Memory B cell (primary cell): ENCODE results near the gene MAD1L1.
A peak's percentile ranks its signal among the peaks of the same experiment; 100 is the strongest.
"Not testable (repeated sequence)": the region's sequence is repeated elsewhere in the genome, so short reads cannot be mapped to it uniquely, and the experiment has no call there.

ENCODE experiments used
- ATAC-seq: fragments of 150-1000 bp; cut with Tn5 transposase; 2 replicates; pipeline ENCODE4 v1.10.0; 2021; ENCODE audit warnings: low read depth, mild to moderate bottlenecking, moderate library complexity
- DNase-seq, 2 donors: peaks; one replicate each; pipeline ENCODE4 v3.0.0; 2022; ENCODE audit warnings: low spot score in 2 of 2
- H3K27ac Mint-ChIP-seq: one replicate; pipeline ENCODE4 v1.8.0; 2022; ENCODE audit warnings: mild to moderate bottlenecking, moderate library complexity, mixed read lengths
- H3K27me3 Mint-ChIP-seq: one replicate; pipeline ENCODE4 v1.8.0; 2022; ENCODE audit warnings: mixed read lengths
- H3K36me3 Mint-ChIP-seq: one replicate; pipeline ENCODE4 v1.8.0; 2022; ENCODE audit warnings: mild to moderate bottlenecking, mixed read lengths
- H3K4me1 Mint-ChIP-seq: one replicate; pipeline ENCODE4 v1.8.0; 2022; ENCODE audit warnings: mixed read lengths
- H3K4me3 Mint-ChIP-seq: one replicate; pipeline ENCODE4 v1.8.0; 2022; ENCODE audit warnings: mild to moderate bottlenecking, moderate library complexity, mixed read lengths
- H3K9me3 Mint-ChIP-seq: one replicate; pipeline ENCODE4 v1.8.0; 2022; ENCODE audit warnings: mixed read lengths

Gene MAD1L1

DNA sequence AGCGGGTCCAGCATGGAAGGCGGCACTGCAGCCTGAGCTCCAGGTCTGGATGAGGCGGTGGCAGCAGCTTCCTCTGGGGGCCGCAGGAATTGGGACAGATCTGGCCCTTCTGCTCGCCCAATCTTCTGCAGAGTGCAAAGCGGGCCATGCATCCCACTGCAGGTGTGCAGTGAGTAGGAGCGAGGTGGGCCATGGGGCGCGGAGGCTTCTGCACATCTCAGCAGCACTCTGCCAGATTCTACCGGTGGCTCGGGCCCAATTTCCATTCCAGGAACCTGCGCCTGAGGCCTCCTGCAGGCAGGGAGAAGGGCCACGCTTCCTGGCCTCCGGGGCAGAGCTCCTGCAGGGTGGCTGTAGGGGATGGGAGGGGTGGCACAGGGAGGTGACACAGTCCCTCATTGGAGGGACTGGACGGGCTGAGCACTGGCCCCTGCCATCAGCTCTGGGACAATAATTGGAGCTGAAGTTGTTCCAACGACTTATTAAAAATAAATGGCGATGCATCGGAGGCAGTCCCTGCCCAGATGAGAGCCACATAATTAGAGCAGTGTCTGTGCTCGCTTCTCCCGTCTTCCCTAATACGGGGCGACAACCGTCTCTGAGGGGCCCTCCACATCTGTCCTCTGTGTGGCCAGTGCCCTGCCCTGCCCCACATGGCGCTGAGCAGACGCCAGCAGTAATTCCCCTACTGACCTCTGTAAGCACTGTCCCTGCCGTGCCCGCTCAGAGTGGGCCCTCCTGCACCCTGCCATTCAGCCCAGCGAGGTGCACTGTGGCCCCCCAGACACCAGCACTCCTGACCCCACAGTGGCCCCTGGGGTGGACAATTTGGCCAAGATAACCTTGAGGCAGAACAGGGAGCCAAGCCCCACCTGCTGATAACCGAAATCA, 365.1 kb downstream of the MAD1L1 start:
- DNase-seq (no peak), ATAC-seq (no peak)
- Mint-ChIP-seq H3K27me3 (no peaks in the 10 kb centered on the region), H3K4me3 (no peak overlapping the region), H3K9me3 (no peaks in the 10 kb centered on the region), H3K4me1 (peaks cover 4% of the 10 kb centered on the region), H3K36me3 (peaks cover 4% of the 10 kb centered on the region), H3K27ac (no peak overlapping the region)

DNA sequence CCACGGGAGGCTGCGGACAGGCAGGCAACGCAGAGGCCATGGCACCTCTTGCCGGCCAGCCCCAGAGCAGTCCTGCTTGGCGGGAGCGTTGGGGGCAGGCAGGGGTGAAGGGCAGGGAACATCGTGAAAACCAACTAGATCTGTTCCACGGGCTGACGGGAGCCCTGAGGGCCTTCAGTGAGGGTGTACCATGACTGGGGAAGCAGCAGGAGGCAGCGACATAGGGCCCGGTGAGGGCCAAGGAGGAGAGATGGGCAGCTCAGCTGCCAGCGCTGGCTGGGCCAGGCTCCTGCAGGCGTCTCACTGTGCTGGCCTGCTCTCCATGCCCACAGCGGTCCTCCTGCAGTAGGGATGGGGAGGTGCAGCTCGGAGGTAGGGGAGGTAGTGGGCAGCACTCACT, 366.1 kb downstream of the MAD1L1 start:
- no peak overlapping the region for H3K4me3 Mint-ChIP-seq
- ATAC-seq (no peak), DNase-seq (no peak)
- peak overlapping the region; percentile 63 for H3K27ac Mint-ChIP-seq
- H3K9me3 Mint-ChIP-seq: no peaks in the 10 kb centered on the region
- peaks cover 4% of the 10 kb centered on the region for H3K36me3 Mint-ChIP-seq
- no peaks in the 10 kb centered on the region for H3K27me3 Mint-ChIP-seq
- H3K4me1 Mint-ChIP-seq: peaks cover 6% of the 10 kb centered on the region

- peaks cover 4% of the 10 kb centered on the region for H3K36me3 Mint-ChIP-seq
- no peaks in the 10 kb centered on the region for H3K27me3 Mint-ChIP-seq
- no peak overlapping the region for H3K4me3 Mint-ChIP-seq
- no peaks in the 10 kb centered on the region for H3K9me3 Mint-ChIP-seq
- no peak for ATAC-seq
- H3K27ac Mint-ChIP-seq: no peak overlapping the region
- no peak for DNase-seq
- peaks cover 6% of the 10 kb centered on the region for H3K4me1 Mint-ChIP-seq
Observed at GRCh38 chr7:1865571-1866255, 367.0 kb downstream of the MAD1L1 start.

GRCh38 chr7:1865000-1865555, 367.7 kb downstream of the MAD1L1 start:
- H3K27ac Mint-ChIP-seq: no peak overlapping the region
- peaks cover 2% of the 10 kb centered on the region for H3K4me1 Mint-ChIP-seq
- DNase-seq (no peak), ATAC-seq (no peak)
- no peaks in the 10 kb centered on the region for H3K9me3 Mint-ChIP-seq
- H3K36me3 Mint-ChIP-seq: peaks cover 4% of the 10 kb centered on the region
- H3K27me3 Mint-ChIP-seq: no peaks in the 10 kb centered on the region
- H3K4me3 Mint-ChIP-seq: no peak overlapping the region

- no peak overlapping the region for H3K27ac Mint-ChIP-seq
- H3K9me3 Mint-ChIP-seq: no peaks in the 10 kb centered on the region
- no peak overlapping the region for H3K4me3 Mint-ChIP-seq
- no peaks in the 10 kb centered on the region for H3K27me3 Mint-ChIP-seq
- peaks cover 2% of the 10 kb centered on the region for H3K4me1 Mint-ChIP-seq
- H3K36me3 Mint-ChIP-seq: peaks cover 4% of the 10 kb centered on the region
- DNase-seq (no peak), ATAC-seq (no peak)
Observed at GRCh38 chr7:1864161-1864940, 368.4 kb downstream of the MAD1L1 start.

GRCh38 chr7:1863091-1863900, 369.4 kb downstream of the MAD1L1 start:
- Mint-ChIP-seq H3K4me3 (no peak overlapping the region), H3K4me1 (peaks cover 2% of the 10 kb centered on the region), H3K27ac (no peak overlapping the region), H3K36me3 (peaks cover 4% of the 10 kb centered on the region), H3K9me3 (no peaks in the 10 kb centered on the region), H3K27me3 (no peaks in the 10 kb centered on the region)
- DNase-seq (no peak), ATAC-seq (no peak)

DNA sequence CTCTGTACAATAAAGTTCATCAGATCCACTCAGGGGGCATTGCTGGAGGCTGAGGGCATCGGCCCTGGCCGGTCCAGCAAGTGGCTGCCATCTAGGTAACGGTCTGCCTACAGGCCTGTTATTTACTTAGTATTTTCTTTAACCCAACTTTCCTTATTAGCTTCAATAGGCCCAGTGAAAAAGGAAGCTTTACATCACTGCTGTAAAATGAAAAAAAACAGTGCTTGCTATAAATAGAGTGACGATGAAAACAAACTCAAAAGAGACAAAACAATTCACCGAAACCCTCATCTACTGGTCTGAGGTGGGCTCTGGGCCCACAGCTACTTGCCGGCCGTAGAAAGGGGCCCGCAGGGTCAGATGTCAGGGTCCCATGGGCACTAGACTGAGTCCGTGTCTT, 370.2 kb downstream of the MAD1L1 start:
- DNase-seq (no peak), ATAC-seq (no peak)
- H3K4me3 Mint-ChIP-seq: no peak overlapping the region
- H3K36me3 Mint-ChIP-seq: peaks cover 4% of the 10 kb centered on the region
- H3K27me3 Mint-ChIP-seq: no peaks in the 10 kb centered on the region
- no peak overlapping the region for H3K27ac Mint-ChIP-seq
- H3K9me3 Mint-ChIP-seq: no peaks in the 10 kb centered on the region
- peaks cover 2% of the 10 kb centered on the region for H3K4me1 Mint-ChIP-seq

DNA sequence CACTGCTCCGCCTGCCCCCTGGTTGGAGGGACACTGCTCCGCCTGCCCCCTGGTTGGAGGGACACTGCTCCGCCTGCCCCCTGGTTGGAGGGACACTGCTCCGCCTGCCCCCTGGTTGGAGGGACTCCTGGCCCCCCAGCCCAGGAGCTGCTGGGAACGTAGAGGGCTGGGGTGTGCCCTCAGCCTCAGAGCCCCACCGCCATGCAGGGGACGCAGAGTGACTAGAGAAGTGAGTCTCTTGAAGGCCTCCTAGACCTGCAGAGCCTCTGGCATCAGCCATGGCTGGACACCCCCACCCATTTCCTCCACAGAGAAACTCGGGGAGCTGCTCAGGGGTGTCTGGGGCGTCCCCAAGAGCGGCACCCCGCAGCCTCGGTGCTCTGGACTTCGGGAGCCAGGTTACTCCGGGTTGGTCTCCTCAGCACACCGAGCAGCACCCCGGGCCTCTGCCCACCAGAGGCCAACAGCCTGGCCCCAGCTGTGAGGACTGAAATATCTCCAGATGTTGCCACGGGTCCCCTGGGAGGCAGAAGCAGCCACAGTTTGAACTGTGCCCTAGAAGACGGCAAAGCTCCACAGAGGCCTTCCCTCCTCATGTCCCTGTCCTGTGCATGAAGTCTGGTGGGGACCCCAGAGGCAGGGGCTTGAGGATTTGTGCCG, 370.8 kb downstream of the MAD1L1 start:
- Mint-ChIP-seq H3K27me3 (no peaks in the 10 kb centered on the region), H3K9me3 (no peaks in the 10 kb centered on the region), H3K36me3 (peaks cover 4% of the 10 kb centered on the region), H3K4me1 (peaks cover 2% of the 10 kb centered on the region), H3K4me3 (no peak overlapping the region), H3K27ac (no peak overlapping the region)
- DNase-seq (no peak), ATAC-seq (no peak)

DNA sequence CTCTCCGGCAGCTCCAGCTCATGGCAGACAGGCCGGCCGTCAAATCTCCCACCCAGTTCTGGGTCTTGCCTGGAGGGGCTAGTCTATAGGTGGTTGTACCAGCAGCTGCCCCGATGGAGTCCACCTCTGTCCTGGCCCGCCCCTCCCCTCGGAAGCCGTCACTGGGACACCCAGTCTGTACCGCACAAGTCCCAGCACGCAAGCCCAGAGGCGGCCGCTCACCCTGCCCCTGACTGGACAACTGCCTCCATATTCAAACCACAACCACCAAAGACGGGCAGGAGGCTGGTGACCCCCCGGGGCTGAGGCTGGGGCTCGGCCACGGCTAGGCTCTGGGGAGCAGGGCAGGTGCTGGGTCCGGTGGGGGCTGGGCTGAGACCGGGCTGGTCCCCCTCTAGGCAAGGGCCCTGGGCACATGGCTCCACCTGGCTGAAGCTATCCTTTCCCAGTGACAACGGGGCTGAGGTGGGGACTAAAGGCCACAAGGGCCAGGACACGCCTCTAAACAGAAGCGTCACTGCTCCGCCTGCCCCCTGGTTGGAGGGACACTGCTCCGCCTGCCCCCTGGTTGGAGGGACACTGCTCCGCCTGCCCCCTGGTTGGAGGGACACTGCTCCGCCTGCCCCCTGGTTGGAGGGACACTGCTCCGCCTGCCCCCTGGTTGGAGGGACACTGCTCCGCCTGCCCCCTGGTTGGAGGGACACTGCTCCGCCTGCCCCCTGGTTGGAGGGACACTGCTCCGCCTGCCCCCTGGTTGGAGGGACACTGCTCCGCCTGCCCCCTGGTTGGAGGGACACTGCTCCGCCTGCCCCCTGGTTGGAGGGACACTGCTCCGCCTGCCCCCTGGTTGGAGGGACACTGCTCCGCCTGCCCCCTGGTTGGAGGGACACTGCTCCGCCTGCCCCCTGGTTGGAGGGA, 371.6 kb downstream of the MAD1L1 start:
- H3K27ac Mint-ChIP-seq, H3K27me3 Mint-ChIP-seq, H3K4me1 Mint-ChIP-seq, ATAC-seq, H3K9me3 Mint-ChIP-seq, DNase-seq, H3K4me3 Mint-ChIP-seq, H3K36me3 Mint-ChIP-seq: not testable (repeated sequence)

DNA sequence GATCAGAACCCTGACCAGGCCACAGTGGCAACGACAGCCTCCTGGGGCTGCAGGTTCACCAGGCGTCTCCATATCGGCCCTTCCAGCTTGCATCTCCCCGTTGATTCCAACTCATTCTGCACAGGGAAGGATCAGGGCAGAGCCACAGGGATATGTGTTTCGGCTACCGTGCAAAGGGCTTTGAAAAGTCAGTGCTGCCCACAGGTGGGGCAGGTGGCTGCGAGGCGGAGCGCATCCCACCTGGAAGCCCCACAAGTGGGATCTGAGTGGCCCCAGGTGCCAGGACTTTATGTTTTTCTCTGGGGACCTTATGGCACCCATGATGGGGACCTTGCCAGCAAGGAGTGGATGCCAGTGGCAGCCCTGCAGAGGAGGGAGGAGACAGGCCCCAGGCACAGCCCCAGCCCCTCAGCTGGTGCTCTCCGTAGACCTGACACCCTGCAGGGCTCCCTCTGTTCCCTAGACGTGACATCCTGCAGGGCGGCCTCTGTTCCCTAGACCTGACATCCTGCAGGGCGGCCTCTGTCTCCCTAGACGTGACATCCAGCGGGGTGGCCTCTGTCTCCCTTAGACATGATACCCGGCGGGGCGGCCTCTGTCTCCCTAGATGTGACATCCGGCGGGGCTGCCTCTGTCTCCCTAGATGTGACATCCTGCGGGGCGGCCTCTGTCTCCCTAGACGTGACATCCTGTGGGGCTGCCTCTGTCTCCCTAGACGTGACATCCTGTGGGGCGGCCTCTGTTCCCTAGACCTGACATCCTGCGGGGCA, 373.3 kb downstream of the MAD1L1 start:
- ATAC-seq (no peak), DNase-seq (no peak)
- Mint-ChIP-seq H3K4me3 (no peak overlapping the region), H3K4me1 (peaks cover 2% of the 10 kb centered on the region), H3K36me3 (no peaks in the 10 kb centered on the region), H3K27ac (no peak overlapping the region), H3K9me3 (no peaks in the 10 kb centered on the region), H3K27me3 (no peaks in the 10 kb centered on the region)

DNA sequence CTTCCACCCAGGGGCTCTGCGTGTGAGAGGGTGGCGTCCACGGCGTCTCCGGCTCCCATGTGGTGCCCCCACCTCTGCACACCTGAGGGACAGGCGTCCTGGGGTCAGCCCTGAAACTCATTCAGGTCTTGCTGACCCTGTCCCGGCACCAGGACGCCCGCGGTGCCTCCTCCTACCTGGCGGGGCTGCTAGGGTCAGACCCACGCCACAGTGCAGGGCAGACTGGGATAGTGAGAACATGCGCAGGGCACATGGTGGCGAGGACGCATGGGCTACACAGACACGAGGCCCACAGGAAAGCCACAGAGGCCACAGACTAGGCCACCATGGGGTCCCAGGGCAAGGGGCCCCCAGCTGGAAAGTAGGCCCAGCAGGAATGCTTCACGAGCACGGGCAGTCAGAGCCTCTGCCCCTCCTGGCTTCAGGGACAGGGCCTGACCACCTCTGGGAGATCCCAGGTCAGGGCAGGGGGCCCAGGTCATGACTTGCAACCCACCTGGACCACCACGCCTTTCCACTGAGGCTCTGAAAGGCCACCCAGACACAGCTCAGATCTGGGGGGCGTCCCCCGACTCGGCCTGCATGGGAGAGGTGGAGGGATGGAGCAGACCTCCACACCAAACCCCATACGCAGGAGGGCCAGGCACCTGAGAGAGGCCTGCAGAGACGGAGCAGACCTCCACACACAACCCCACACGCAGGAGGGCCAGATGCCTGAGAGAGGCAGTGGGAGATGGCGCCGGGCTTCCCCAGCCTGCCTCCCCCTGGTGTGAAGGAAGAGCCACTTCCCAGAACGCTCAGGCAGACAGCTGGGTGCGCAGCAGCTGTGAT, 374.1 kb downstream of the MAD1L1 start:
- Mint-ChIP-seq H3K27ac (no peak overlapping the region), H3K4me1 (peaks cover 2% of the 10 kb centered on the region), H3K36me3 (no peaks in the 10 kb centered on the region), H3K4me3 (no peak overlapping the region), H3K27me3 (no peaks in the 10 kb centered on the region), H3K9me3 (no peaks in the 10 kb centered on the region)
- ATAC-seq (no peak), DNase-seq (no peak)
